Pancreas (tissue), 10 donors: ENCODE results near the gene NSMF. TPM values are rescaled to one million over a fixed set of nuclear protein-coding genes. Genes with fewer than 3 reads are reported as not detected.

Source experiments
- ATAC-seq, 4 donors: fragments of 200-7000 bp; cut with Tn5 transposase; one replicate each; pipeline versions ENCODE4 v1.8.0 to v1.9.1; 2020; ENCODE audit warnings: mild to moderate bottlenecking in 4 of 4, moderate library complexity in 4 of 4
- DNase-seq, 6 donors: peaks; one replicate each; pipeline ENCODE4 v3.0.0-alpha.2; 2020
- FAIRE-seq: peaks from 2 replicates; lab custom pipeline; 2012; peaks lifted over from hg19 to GRCh38; lab: Jason Lieb, UNC
- H3K27ac ChIP-seq, 4 donors: fragments of 200-600 bp; sonication (generic); 1 replicate in 3 of 4; 2 replicates in 1 of 4; pipeline versions ENCODE4 v1.5.0 to v1.8.0; 2020
- H3K27me3 ChIP-seq, 4 donors: fragments of 200-600 bp; one replicate each; pipeline ENCODE4 v1.8.0; 2021
- H3K36me3 ChIP-seq, 3 donors: fragments of 200-600 bp; sonication (generic) in 1 of 3; one replicate each; pipeline versions ENCODE4 v1.5.0 to v1.8.0; 2020 to 2021
- H3K4me1 ChIP-seq, 3 donors: fragments of 200-600 bp; one replicate each; pipeline ENCODE4 v1.8.0; 2021
- H3K4me3 ChIP-seq, 4 donors: fragments of 200-600 bp; sonication (generic) in 2 of 4; one replicate each; pipeline versions ENCODE4 v1.5.0 to v1.8.0; 2020 to 2021
- H3K9me3 ChIP-seq, 4 donors: fragments of 200-600 bp; one replicate each; pipeline ENCODE4 v1.8.0; 2021
- WGBS, 2 donors: extraction: QIAGEN DNeasy Blood & Tissue Kit; methylation state at CpG; one replicate each; pipeline ENCODE4 v1.1.7; 2013; 5-methylcytosine and 5-hydroxymethylcytosine counted together
- intact Hi-C, 3 donors: fragments of 100-400 bp; cut with DNase I; formaldehyde crosslinking; loops; one replicate each; pipeline versions ENCODE4 v1.11.1 to v1.14.2; 2022
- microRNA-seq, 2 donors: library from miRNA; unstranded; fragments of <30 nt; microRNA quantifications; one replicate each; pipeline versions ENCODE4 to v1.1.0, GENCODE V29; 2019 to 2020
- polyA plus RNA-seq, 2 donors: library from polyadenylated mRNA; stranded (reverse); fragments of 200-250 nt; gene quantifications; one replicate each; pipeline ENCODE4 v1.2.3, GENCODE V29; 2013
- total RNA-seq, 6 donors: library from RNA; stranded (reverse); fragmentation: NEBNext Ultra II Directional in 4 of 6; extraction: Animal tissue kit (Norgen Biotek cat#: 25700) in 4 of 6; gene quantifications; one replicate each; pipeline versions ENCODE4 v1.2.1 to v1.2.4, GENCODE V29; 2021 to 2023
- TF ChIP-seq, protein P1 (sequence below), 4 donors: fragments of 200-600 bp; sonication (generic) in 3 of 4; IDR thresholded peaks; one replicate each; pipeline versions ENCODE4 v1.5.0 to v1.8.0; 2021; ENCODE audit warnings: antibody characterized with exemption in 4 of 4
- donor health status: healthy with polysubstance abuse.
- donor health status: DM: no; HTN: no; CAD: no; lungs with moderate emphysema.
- donor health status: DM: no; HTN: no; CAD: no.
- donor health status: control.
- donor health status: control.
- donor health status: Bipolar disorder and iron deficiency.
- donor health status: DM: yes; HTN: yes; CAD: no.
- donor health status: DM: no; HTN: no; CAD: no.
- donor health status: DM: no; HTN: no; CAD: no.
- donor health status: DM: yes; HTN: yes; CAD: no.

NSMF gene
- total and polyA plus RNA-seq, 8 donors: 22.0 to 81.0 (median 30.0) TPM

DNA sequence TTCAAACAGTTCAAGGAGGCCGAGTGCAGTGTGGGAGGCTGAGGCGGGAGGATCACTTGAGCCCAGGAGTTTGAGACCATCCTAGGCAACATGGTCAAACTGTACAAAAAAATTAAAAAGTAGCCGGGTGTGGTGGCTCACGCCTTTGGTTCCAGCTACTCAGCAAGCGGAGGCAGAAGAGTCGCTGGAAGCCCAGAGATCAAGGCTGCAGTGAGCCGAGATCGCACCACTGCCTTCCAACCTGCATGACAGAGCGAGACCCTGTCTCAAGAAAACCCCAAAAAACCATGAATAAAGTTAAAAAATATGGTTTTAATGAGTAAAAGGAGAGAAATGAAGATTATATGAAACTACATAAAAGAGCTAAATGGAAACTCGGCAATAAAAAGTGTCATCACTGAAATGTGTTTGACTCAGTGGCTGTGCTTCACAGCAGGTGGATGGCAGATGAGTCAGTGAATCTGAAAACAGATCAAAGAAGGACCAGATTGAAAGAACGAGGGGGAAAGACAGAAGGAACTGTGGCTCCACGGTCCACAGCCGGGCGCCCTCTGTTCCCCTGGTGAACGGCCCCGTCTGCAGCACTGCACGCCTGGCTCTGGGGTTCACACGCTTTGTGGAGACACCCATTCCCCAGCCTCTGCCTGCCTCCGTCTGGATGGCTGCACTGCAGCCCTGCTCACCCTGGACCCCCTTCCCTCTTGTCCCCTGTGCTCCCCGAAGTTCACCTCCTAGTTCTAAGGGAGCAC is 61.3 kb downstream of the NSMF start:
- 93 to 94% methylated on average over 20 of the region's 20 CpGs for WGBS, 2 donors
- Histone ChIP-seq H3K36me3 (no peaks in the 10 kb centered on the region), H3K27ac (no peak overlapping the region), H3K4me3 (no peak overlapping the region), H3K27me3 (no peaks in the 10 kb centered on the region), H3K4me1 (no peaks in the 10 kb centered on the region), H3K9me3 (no peaks in the 10 kb centered on the region)
- ATAC-seq: no peak
- TF ChIP-seq, protein P1, sequence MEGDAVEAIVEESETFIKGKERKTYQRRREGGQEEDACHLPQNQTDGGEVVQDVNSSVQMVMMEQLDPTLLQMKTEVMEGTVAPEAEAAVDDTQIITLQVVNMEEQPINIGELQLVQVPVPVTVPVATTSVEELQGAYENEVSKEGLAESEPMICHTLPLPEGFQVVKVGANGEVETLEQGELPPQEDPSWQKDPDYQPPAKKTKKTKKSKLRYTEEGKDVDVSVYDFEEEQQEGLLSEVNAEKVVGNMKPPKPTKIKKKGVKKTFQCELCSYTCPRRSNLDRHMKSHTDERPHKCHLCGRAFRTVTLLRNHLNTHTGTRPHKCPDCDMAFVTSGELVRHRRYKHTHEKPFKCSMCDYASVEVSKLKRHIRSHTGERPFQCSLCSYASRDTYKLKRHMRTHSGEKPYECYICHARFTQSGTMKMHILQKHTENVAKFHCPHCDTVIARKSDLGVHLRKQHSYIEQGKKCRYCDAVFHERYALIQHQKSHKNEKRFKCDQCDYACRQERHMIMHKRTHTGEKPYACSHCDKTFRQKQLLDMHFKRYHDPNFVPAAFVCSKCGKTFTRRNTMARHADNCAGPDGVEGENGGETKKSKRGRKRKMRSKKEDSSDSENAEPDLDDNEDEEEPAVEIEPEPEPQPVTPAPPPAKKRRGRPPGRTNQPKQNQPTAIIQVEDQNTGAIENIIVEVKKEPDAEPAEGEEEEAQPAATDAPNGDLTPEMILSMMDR (IDR thresholded peaks at IDR 0.05): no peak
- no peak for FAIRE-seq
- intact Hi-C loops: no loop called here
- peak in 1 of 6 donors; percentile 41 for DNase-seq

Small RNA genes within 50 kb of the gene (microRNA-seq; reads per million reads assigned to microRNA genes)
- gene MIR7114: 0.59 to 1.2 reads per million in 2 donors

Other genes starting within 250 kb of the NSMF start
- 1 to 10 TPM; 3.3 to 6.5 (median 3.4) TPM for gene RNF208, start 237.1 kb downstream of the NSMF start, total RNA-seq
- 10 to 100 TPM; 11.4 to 20.7 TPM for gene RNF208, start 237.1 kb downstream of the NSMF start, polyA plus RNA-seq
- under 1 TPM in 2 of 6 donors, not detected in 4; 0.22 to 0.32 TPM for gene CYSRT1, start 234.2 kb downstream of the NSMF start, total RNA-seq
- 1 to 10 TPM in 1 of 2 donors, under 1 TPM in 1; 0.87 to 1.3 TPM for gene CYSRT1, start 234.2 kb downstream of the NSMF start, polyA plus RNA-seq
- gene RNF224, start 231.8 kb downstream of the NSMF start, total RNA-seq: under 1 TPM in 1 of 6 donors, not detected in 5; 0.09 TPM
- under 1 TPM; 0.61 TPM for gene RNF224, start 231.8 kb downstream of the NSMF start, polyA plus RNA-seq
- under 1 TPM in 2 of 6 donors, not detected in 4; 0.12 to 0.19 TPM for gene SLC34A3, start 228.4 kb downstream of the NSMF start, total RNA-seq
- under 1 TPM; 0.21 to 0.42 TPM for gene SLC34A3, start 228.4 kb downstream of the NSMF start, polyA plus RNA-seq
- gene TUBB4B, start 218.0 kb downstream of the NSMF start, total RNA-seq: 10 to 100 TPM; 40.9 to 87.6 (median 64.7) TPM
- 100 to 1,000 TPM in 1 of 2 donors, 10 to 100 TPM in 1; 96.2 to 143 TPM for gene TUBB4B, start 218.0 kb downstream of the NSMF start, polyA plus RNA-seq
- not detected for gene STPG3, start 208.0 kb downstream of the NSMF start, total RNA-seq
- under 1 TPM in 1 of 2 donors, not detected in 1; 0.23 TPM for gene STPG3, start 208.0 kb downstream of the NSMF start, polyA plus RNA-seq
- 10 to 100 TPM; 22.3 to 34.0 (median 29.0) TPM for gene NELFB, start 204.0 kb downstream of the NSMF start, total RNA-seq
- 10 to 100 TPM; 28.7 to 34.2 TPM for gene NELFB, start 204.0 kb downstream of the NSMF start, polyA plus RNA-seq
- 1 to 10 TPM; 2.5 to 6.8 (median 4.3) TPM for gene TOR4A, start 181.6 kb downstream of the NSMF start, total RNA-seq
- 1 to 10 TPM; 1.4 to 3.0 TPM for gene TOR4A, start 181.6 kb downstream of the NSMF start, polyA plus RNA-seq
- gene NRARP, start 157.1 kb downstream of the NSMF start, total RNA-seq: 10 to 100 TPM in 4 of 6 donors, 1 to 10 TPM in 2; 7.5 to 23.4 (median 13.6) TPM
- 1 to 10 TPM; 1.3 to 2.7 TPM for gene NRARP, start 157.1 kb downstream of the NSMF start, polyA plus RNA-seq
- gene EXD3, start 36.2 kb downstream of the NSMF start, total RNA-seq: 10 to 100 TPM in 3 of 6 donors, 1 to 10 TPM in 3; 8.1 to 16.5 (median 10.4) TPM
- gene EXD3, start 36.2 kb downstream of the NSMF start, polyA plus RNA-seq: 10 to 100 TPM; 43.1 to 57.3 TPM
- 10 to 100 TPM in 3 of 6 donors, 1 to 10 TPM in 3; 6.6 to 15.0 (median 10.0) TPM for gene NOXA1, start 35.9 kb downstream of the NSMF start, total RNA-seq
- 10 to 100 TPM; 40.0 to 45.5 TPM for gene NOXA1, start 35.9 kb downstream of the NSMF start, polyA plus RNA-seq
- gene ENTPD8, start 18.0 kb downstream of the NSMF start, total RNA-seq: 1 to 10 TPM in 5 of 6 donors, under 1 TPM in 1; 0.98 to 3.8 (median 1.3) TPM
- gene ENTPD8, start 18.0 kb downstream of the NSMF start, polyA plus RNA-seq: 1 to 10 TPM; 3.9 to 4.7 TPM
- 10 to 100 TPM in 5 of 6 donors, 1 to 10 TPM in 1; 7.1 to 23.8 (median 17.7) TPM for gene PNPLA7, start 91.1 kb upstream of the NSMF start, total RNA-seq
- 10 to 100 TPM; 62.8 to 71.8 TPM for gene PNPLA7, start 91.1 kb upstream of the NSMF start, polyA plus RNA-seq
- 10 to 100 TPM; 16.6 to 30.1 (median 19.0) TPM for gene MRPL41, start 92.5 kb upstream of the NSMF start, total RNA-seq
- gene MRPL41, start 92.5 kb upstream of the NSMF start, polyA plus RNA-seq: 10 to 100 TPM; 49.6 to 74.1 TPM
- gene DPH7, start 119.6 kb upstream of the NSMF start, total RNA-seq: 10 to 100 TPM; 16.7 to 27.4 (median 21.5) TPM
- 100 to 1,000 TPM; 107 to 174 TPM for gene DPH7, start 119.6 kb upstream of the NSMF start, polyA plus RNA-seq
- 10 to 100 TPM in 1 of 6 donors, 1 to 10 TPM in 5; 6.1 to 11.1 (median 9.1) TPM for gene ZMYND19, start 131.2 kb upstream of the NSMF start, total RNA-seq
- gene ZMYND19, start 131.2 kb upstream of the NSMF start, polyA plus RNA-seq: 10 to 100 TPM; 18.0 to 18.6 TPM
- gene ARRDC1, start 146.4 kb upstream of the NSMF start, total RNA-seq: 10 to 100 TPM; 20.9 to 39.3 (median 24.3) TPM
- gene ARRDC1, start 146.4 kb upstream of the NSMF start, polyA plus RNA-seq: 100 to 1,000 TPM; 117 to 161 TPM
- gene EHMT1, start 159.7 kb upstream of the NSMF start, total RNA-seq: 10 to 100 TPM; 29.9 to 51.1 (median 32.6) TPM
- 10 to 100 TPM; 30.3 to 42.0 TPM for gene EHMT1, start 159.7 kb upstream of the NSMF start, polyA plus RNA-seq